Nephron progenitor cell (in vitro differentiated cells): ENCODE results near the gene ITGAL.
A peak's percentile ranks its signal among the peaks of the same experiment; 100 is the strongest.

Source experiments
- DNase-seq: peaks from one replicate; pipeline ENCODE4 v3.0.0; 2021
- H3K27ac Mint-ChIP-seq: 2 replicates; pipeline ENCODE4 v1.8.0; 2021; ENCODE audit warnings: mild to moderate bottlenecking, moderate library complexity, mixed read lengths
- H3K27me3 Mint-ChIP-seq: 2 replicates; pipeline ENCODE4 v1.8.0; 2021; ENCODE audit warnings: mild to moderate bottlenecking, low read depth, mixed read lengths; ENCODE audit not compliant: poor library complexity
- H3K36me3 Mint-ChIP-seq: 2 replicates; pipeline ENCODE4 v1.8.0; 2021; ENCODE audit warnings: low read depth, mixed read lengths
- H3K4me1 Mint-ChIP-seq: 2 replicates; pipeline ENCODE4 v1.8.0; 2021; ENCODE audit warnings: mixed read lengths
- H3K4me3 Mint-ChIP-seq: 2 replicates; pipeline ENCODE4 v1.8.0; 2021; ENCODE audit warnings: mild to moderate bottlenecking, moderate library complexity, mixed read lengths
- H3K9me3 Mint-ChIP-seq: 2 replicates; pipeline ENCODE4 v1.8.0; 2021; ENCODE audit warnings: mild to moderate bottlenecking, moderate library complexity, mixed read lengths
- TF ChIP-seq, protein P1 (sequence below): fragments of 200-600 bp; sonication (generic); IDR thresholded peaks from 2 replicates; pipeline ENCODE4 v1.5.0; 2021; ENCODE audit warnings: antibody characterized with exemption

ITGAL gene

GRCh38 chr16:30567160-30567990, 94.8 kb downstream of the ITGAL start:
- Mint-ChIP-seq H3K27ac (no peak overlapping the region), H3K36me3 (no peaks in the 10 kb centered on the region), H3K27me3 (peaks cover 13% of the 10 kb centered on the region), H3K4me3 (no peak overlapping the region), H3K4me1 (peaks cover 35% of the 10 kb centered on the region), H3K9me3 (no peaks in the 10 kb centered on the region)
- no peak for DNase-seq
- TF ChIP-seq, protein P1, sequence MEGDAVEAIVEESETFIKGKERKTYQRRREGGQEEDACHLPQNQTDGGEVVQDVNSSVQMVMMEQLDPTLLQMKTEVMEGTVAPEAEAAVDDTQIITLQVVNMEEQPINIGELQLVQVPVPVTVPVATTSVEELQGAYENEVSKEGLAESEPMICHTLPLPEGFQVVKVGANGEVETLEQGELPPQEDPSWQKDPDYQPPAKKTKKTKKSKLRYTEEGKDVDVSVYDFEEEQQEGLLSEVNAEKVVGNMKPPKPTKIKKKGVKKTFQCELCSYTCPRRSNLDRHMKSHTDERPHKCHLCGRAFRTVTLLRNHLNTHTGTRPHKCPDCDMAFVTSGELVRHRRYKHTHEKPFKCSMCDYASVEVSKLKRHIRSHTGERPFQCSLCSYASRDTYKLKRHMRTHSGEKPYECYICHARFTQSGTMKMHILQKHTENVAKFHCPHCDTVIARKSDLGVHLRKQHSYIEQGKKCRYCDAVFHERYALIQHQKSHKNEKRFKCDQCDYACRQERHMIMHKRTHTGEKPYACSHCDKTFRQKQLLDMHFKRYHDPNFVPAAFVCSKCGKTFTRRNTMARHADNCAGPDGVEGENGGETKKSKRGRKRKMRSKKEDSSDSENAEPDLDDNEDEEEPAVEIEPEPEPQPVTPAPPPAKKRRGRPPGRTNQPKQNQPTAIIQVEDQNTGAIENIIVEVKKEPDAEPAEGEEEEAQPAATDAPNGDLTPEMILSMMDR: no peak

DNA sequence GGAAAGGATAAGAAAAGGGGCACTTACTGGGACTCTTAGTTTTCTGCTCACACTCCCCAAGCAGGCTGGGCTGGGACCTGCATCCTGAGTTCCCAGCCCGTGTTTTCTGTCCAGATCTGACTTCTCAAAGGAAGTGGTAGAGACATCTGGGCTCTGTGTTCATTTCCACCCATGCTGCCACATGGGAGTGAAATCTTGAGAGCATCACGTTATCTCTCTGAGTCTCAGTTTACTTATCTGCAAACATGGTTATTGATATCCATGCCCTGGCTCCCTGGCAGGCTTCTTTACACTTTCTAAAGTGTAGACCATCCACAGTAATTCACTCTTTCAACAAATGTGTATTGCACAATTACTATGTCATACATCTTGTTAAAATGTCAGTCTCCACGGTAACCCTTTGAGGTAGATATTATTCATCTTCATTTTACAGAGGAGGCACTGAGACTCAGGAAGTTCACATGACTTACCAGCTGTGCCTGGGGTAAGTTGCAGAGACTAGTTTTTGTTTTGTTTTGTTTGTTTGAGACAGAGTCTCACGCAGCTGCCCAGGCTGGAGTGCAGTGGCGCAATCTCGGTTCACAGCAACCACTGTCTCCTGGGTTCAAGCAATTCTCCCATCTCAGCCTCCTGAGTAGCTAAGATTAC, 95.6 kb downstream of the ITGAL start:
- H3K9me3 Mint-ChIP-seq: no peaks in the 10 kb centered on the region
- H3K4me3 Mint-ChIP-seq: no peak overlapping the region
- H3K4me1 Mint-ChIP-seq: peaks cover 38% of the 10 kb centered on the region
- no peak for DNase-seq
- no peaks in the 10 kb centered on the region for H3K36me3 Mint-ChIP-seq
- peaks cover 15% of the 10 kb centered on the region for H3K27me3 Mint-ChIP-seq
- TF ChIP-seq, protein P1: no peak
- no peak overlapping the region for H3K27ac Mint-ChIP-seq

DNA sequence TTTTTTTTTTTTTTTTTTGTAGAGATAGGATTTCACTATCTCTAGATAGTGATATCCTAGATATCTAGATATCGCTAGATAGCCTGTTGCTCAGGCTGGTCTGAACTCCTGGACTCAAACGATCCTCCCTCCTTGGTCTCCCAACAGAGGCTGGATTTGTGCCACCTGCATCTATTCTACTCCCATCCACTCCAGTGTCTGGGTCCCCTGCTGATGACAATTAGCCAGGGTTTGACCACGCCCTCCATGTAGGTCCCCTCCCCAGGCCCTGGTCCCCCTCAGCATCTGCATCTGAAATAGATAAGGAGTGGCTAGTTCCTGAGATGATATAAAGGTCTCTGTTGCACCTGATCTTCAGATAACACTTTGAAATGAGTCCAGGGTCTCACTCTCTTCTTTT, 96.7 kb downstream of the ITGAL start:
- H3K9me3 Mint-ChIP-seq: no peaks in the 10 kb centered on the region
- peaks cover 18% of the 10 kb centered on the region for H3K27me3 Mint-ChIP-seq
- H3K4me3 Mint-ChIP-seq: no peak overlapping the region
- DNase-seq: no peak
- H3K4me1 Mint-ChIP-seq: peaks cover 37% of the 10 kb centered on the region
- no peaks in the 10 kb centered on the region for H3K36me3 Mint-ChIP-seq
- TF ChIP-seq, protein P1: no peak
- H3K27ac Mint-ChIP-seq: no peak overlapping the region

GRCh38 chr16:30569746-30570635, 97.4 kb downstream of the ITGAL start:
- Mint-ChIP-seq H3K27ac (peak overlapping the region; percentile 78), H3K4me3 (peak overlapping the region; percentile 91), H3K4me1 (peaks cover 34% of the 10 kb centered on the region), H3K9me3 (no peaks in the 10 kb centered on the region), H3K27me3 (peaks cover 18% of the 10 kb centered on the region), H3K36me3 (peaks cover 5% of the 10 kb centered on the region)
- no peak for DNase-seq
- TF ChIP-seq, protein P1: no peak

DNA sequence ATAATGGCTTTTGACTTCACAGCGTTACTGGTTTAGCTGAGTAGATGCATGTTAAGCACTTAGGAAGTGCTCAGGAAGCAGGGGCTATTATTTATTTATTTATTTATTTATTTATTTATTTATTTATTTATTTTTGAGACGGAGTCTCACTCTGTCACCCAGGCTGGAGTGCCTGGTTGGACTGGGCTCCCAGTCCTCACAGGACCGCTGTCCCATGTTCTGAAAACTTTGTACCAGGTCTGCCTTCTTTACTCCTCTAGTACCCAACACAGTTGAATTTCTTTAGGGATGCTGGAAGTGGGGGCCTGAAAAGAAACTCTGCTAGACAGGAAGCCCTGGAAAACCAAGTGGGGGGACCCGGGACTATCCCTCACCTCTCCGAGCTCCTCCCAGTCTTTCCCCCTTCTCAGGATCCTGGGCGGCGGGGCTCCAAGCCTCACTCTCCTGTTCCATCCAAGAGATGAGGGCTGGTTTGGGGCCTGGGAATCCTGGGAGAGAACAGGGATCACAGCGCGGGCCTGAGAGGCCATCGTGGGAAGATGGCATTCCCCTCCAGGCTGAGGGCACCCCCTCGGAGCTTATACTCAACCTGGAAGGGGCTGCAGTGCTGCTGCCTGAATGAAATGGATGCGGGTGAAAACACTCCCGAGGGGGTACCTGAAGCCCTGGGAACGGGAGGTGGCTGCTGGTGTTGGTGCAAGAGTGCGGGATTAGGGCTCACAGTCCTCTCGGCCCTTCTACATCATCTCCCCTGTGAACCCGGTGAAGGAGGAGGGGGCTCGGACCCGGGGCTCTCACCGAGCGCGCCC, 98.3 kb downstream of the ITGAL start:
- peaks cover 6% of the 10 kb centered on the region for H3K36me3 Mint-ChIP-seq
- H3K27ac Mint-ChIP-seq: peak overlapping the region; percentile 95
- H3K4me3 Mint-ChIP-seq: peak overlapping the region; percentile 91
- H3K4me1 Mint-ChIP-seq: peaks cover 30% of the 10 kb centered on the region
- TF ChIP-seq, protein P1: no peak
- no peaks in the 10 kb centered on the region for H3K9me3 Mint-ChIP-seq
- DNase-seq: peak; percentile 29
- H3K27me3 Mint-ChIP-seq: peaks cover 15% of the 10 kb centered on the region
